Effector CD8-positive, alpha-beta T cell (primary cell): Measurements from ENCODE around the gene KIF3B.
"Not testable (repeated sequence)": the region's sequence is repeated elsewhere in the genome, so short reads cannot be mapped to it uniquely, and the experiment has no call there.

Experiments
- DNase-seq: peaks from one replicate; lab custom pipeline; 2025; lab: John Stamatoyannopoulos, UW

The KIF3B gene

GRCh38 chr20:32357375-32357868, 80.0 kb downstream of the KIF3B start:
- no peak for DNase-seq

DNA sequence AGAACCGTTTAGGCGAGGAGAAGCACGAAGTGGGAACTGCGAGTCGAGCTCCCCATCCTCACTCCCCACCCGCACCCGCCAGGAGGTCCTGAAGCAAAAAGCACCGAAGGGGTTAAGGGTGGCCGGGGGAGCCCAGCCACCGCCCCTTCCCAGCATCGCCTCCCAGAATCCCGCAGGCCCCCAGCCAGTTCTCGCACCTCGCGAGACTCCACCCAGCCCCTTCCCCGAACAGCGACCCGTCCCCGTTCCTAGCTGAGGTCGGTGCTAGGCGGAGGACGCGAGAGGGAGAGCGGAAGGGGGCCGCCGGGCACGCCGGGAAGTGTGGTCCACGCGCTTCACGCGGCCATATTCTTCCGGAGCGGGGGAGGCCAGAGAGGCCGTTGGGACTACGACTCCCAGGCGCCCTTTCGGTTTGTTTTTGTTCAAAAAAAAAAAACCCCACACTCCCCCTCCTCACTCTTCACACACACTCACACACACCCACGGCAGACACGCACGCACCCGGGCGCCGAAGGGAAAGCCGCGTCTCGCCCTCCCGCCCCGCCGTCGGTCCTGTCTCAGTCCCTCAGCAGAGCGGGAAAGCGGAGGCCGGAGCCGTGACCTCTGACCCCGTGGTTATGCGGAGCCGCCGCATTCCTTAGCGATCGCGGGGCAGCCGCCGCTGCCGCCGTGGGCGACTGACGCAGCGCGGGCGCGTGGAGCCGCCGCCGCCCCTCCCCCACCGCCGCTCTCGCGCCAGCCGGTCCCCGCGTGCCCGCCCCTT, 80.6 kb downstream of the KIF3B start, which contains the start of gene ASXL1:
Gene ASXL1, plus strand, starts transcription at position 463 of the 763 bp plus-strand sequence. CDS start 445 bp downstream, outside the sequence.
- DNase-seq: peak; percentile 90

- no peak for DNase-seq
Measured at GRCh38 chr20:32358632-32358882, 81.1 kb downstream of the KIF3B start.

GRCh38 chr20:32358883-32359632, 81.6 kb downstream of the KIF3B start:
- DNase-seq: peak; percentile 67

DNA sequence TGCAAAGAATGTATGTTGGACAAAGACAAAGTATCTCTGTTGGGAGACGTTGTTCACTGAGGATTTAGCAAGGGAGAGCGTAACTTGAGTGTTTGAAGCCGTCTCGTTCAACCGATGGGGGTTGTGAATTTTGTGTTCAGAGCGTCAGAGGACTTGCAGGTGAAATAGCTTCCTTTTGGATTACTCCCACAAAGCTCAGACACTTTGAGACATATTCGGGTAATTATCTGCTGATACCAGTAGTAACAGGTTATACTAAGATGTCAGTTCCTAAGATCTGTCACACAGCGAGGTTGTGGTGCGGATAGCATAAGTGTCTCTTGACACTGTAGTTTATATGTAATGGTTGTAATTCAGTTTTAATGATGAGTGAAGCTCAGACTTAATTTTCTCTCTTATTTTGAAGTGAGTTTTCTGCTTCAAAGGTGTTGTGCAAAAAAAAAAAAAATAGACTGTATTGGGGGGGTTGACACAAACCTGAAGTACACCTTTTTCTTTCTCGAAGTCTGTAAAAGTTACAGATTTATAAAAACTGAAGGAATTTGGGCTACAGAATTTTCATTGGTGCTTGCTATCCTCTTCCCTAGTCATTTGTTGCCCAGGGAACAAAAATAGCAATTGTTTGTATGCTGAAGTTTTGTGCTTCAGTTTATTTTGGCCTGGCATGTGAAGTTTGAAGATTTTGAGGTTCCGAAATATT, 82.3 kb downstream of the KIF3B start:
- no peak for DNase-seq

DNA sequence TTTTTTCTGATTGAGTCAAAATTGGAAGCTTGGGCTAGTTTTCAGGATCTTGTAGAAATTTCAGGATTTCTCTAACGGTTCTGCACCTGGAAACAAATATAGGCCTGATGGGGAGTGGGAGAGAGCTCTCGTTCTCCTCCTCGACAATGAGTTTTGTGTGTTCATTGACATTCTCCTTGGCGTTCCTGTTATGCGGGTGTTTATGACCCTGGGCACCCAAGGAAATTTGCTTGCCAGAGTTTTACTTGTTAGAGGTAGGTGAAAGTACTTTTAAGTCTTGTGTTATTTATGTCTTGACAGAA, 82.8 kb downstream of the KIF3B start:
- no peak for DNase-seq

GRCh38 chr20:32362901-32363364, 85.5 kb downstream of the KIF3B start:
- DNase-seq: no peak

GRCh38 chr20:32363492-32363891, 86.0 kb downstream of the KIF3B start:
- DNase-seq: no peak

DNA sequence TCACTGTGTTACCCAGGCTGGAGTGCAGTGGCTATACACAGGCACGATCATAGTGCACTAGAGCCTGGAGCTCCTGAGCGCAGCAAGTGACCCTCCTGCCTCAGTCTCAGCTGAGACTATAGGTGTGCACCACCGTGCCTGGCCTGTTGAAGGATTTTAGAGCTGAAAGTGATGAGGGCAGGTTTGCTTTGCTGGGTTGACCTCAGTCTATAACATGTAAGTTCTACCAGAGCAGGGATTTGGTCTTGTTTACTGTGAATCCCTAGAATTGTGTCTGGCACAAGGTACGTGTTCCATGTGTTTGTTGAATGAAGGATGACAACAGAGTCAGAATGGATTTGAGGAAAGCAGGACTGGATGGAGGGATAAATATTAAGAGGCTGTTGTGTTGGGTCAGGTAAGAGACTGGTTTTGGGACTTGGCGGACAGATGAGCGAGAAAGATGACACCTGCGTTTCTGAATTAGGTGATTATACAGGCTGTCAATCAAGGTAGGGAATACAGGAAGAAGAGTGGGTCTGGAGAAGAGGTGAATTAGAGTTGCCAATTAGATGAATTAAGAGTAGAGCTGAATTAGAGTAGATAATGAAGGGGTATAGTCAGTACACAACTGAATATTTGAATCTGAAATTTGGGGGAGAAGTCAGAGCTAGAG, 87.2 kb downstream of the KIF3B start:
- no peak for DNase-seq

- no peak for DNase-seq
Measured at GRCh38 chr20:32365564-32365963, 88.1 kb downstream of the KIF3B start.

- no peak for DNase-seq
Measured at GRCh38 chr20:32366380-32366779, 88.9 kb downstream of the KIF3B start.

GRCh38 chr20:32368323-32368722, 90.9 kb downstream of the KIF3B start:
- DNase-seq: no peak

DNA sequence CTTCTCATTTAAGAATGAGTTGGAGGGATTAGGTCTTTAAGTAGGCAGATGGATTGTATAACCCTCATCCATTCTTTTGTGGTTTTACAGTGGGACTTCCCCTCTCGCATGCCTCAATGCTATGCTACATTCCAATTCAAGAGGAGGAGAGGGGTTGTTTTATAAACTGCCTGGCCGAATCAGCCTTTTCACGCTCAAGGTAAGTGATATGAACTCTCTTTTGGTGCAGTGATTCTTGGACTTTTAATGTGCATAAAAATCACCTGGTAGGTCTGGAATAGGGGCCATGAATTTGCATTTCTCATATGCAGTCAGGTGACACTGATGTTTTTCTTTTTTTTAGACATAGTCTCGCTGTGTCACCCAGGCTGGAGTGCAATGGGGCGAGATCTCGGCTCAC, 91.5 kb downstream of the KIF3B start:
- DNase-seq: no peak

GRCh38 chr20:32370897-32371296, 93.4 kb downstream of the KIF3B start:
- DNase-seq: no peak

DNA sequence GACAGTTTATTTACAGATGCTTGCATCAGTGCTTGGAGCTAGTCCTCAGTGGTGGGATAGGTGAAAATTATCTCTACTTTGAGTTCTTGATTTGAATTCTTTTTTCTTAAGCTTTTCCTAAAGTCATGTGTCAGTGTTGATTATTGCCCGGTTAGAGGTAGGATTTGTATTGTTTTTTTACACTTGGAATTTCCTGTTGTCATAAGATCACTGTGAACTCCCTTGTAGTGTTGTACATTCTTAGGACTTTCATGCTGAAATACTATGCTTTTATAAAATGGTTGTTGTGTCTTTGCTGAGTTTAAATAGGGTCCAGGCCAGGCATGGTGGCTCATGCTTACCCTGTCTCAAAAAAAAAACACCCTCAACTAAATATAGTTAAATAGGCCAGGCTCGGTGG, 101.0 kb downstream of the KIF3B start:
- DNase-seq: no peak

DNA sequence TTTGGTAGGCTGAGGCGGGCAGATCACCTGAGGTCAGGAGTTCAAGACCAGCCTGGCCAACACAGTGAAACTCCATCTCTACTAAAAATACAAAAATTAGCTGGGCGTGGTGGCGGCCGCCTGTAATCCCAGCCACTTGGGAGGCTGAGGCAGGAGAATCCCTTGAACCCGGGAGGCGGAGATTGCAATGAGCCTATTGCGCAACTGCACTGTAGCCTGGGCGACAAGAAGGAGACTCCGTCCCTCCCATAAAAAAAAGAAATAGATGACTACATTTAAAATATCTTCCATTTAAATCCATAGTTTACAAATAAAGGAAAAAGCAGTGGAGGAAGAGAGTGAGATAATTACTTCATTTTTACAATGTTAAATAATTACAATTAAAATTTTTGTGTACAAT, 102.6 kb downstream of the KIF3B start:
- DNase-seq: not testable (repeated sequence)

- DNase-seq: no peak
Measured at GRCh38 chr20:32380745-32381144, 103.3 kb downstream of the KIF3B start.

GRCh38 chr20:32382102-32382950, 104.9 kb downstream of the KIF3B start:
- DNase-seq: no peak

DNA sequence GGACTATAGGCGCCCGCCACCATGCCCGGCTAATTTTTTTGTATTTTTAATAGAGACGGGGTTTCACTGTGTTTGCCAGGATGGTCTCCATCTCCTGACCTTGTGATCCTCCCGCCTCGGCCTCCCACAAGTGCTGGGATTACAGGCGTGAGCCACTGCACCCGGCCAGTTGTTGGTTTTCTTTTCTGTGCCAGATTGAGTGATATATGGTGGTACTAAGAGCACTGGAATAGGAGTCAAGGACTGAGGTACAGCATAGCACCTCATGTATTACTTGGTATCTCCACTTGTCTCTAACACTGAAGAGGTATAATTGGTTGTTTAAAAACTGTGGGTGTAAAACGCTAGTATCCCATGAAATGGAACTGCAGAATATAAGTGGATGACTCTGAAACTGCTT, 106.0 kb downstream of the KIF3B start:
- not testable (repeated sequence) for DNase-seq
